HepG2 (cell line): Measurements from ENCODE around the gene CEP162. TPM values are rescaled to one million over a fixed set of nuclear protein-coding genes. Genes with fewer than 3 reads are reported as not detected.

Experiments used
- ATAC-seq: fragments of 200-7000 bp; cut with Tn5 transposase; 3 replicates; pipeline ENCODE4 v1.9.1; 2020; ENCODE audit warnings: mild to moderate bottlenecking, moderate library complexity
- BruUV-seq: library from RNA; stranded (reverse); fragments of 400-500 nt; replicated peaks from 2 replicates; lab custom pipeline; 2021; lab: Mats Ljungman, UMichigan
- CTCF ChIA-PET: fragments of 300-600 bp; formaldehyde crosslinking; extraction: SDS; loops from one replicate; lab custom pipeline; 2021; ENCODE audit warnings: low total read pairs, inconsistent platforms, low intra/inter-chr PET ratio; lab: Yijun Ruan, JAX
- POLR2A ChIA-PET: fragments of 350-600 bp; sonication (Branson Sonifier 250); formaldehyde crosslinking; loops from one replicate; lab custom pipeline; 2020; ENCODE audit warnings: antibody characterized with exemption, inconsistent platforms; lab: Yijun Ruan, JAX
- DNase-seq: peaks from one replicate; pipeline ENCODE4 v3.0.0-alpha.2; 2015; ENCODE audit warnings: low spot score
- FAIRE-seq: peaks from 3 replicates; lab custom pipeline; 2011; peaks lifted over from hg19 to GRCh38; lab: Jason Lieb, UNC
- H2AFZ ChIP-seq: one replicate; pipeline ENCODE4 v1.6.1; 2011; ENCODE audit warnings: low read length, inconsistent platforms
- H3K27ac ChIP-seq: fragments of 300-600 bp; 3 replicates; pipeline ENCODE4 v1.8.0; 2011; ENCODE audit warnings: mixed run types, mild to moderate bottlenecking, mixed read lengths, low read length, inconsistent platforms; ENCODE audit not compliant: insufficient read depth; ENCODE audit errors: extremely low read length
- H3K27me3 ChIP-seq, 2 experiments: fragments of 200-600 bp in 1 of 2; 2 replicates in 1 of 2; 3 replicates in 1 of 2; pipeline versions ENCODE4 v1.6.0 to v1.8.0; 2011; ENCODE audit warnings: low read length in 2 of 2, mild to moderate bottlenecking in 2 of 2, moderate library complexity in 2 of 2, inconsistent platforms in 1 of 2; ENCODE audit not compliant: insufficient read depth in 2 of 2, control insufficient read depth in 1 of 2
- H3K36me3 ChIP-seq, 2 experiments: fragments of 200-600 bp in 1 of 2; replicated peaks in 1 of 2; 2 replicates in 1 of 2; 3 replicates in 1 of 2; pipeline versions ENCODE4 v1.5.1 to v1.8.0; 2011; ENCODE audit warnings: low read length in 2 of 2, inconsistent platforms in 1 of 2; ENCODE audit not compliant: insufficient read depth in 2 of 2, control insufficient read depth in 1 of 2
- H3K4me1 ChIP-seq: 2 replicates; pipeline ENCODE4 v1.5.1; 2012; ENCODE audit warnings: low read length, inconsistent platforms; ENCODE audit not compliant: insufficient read depth
- H3K4me2 ChIP-seq: 2 replicates; pipeline ENCODE4 v1.6.0; 2011; ENCODE audit warnings: low read depth, low read length, inconsistent platforms
- H3K4me3 ChIP-seq, 3 experiments: fragments of 200-600 bp in 1 of 3; sonication (generic), shearing (Covaris generic) in 1 of 3; replicated peaks in 1 of 3; 2 replicates each; pipeline ENCODE4 v1.5.1; 2011 to 2016; ENCODE audit warnings: low read length in 3 of 3, inconsistent platforms in 2 of 3, low read depth in 2 of 3, mild to moderate bottlenecking in 2 of 3, control low read depth in 1 of 3, mixed read lengths in 1 of 3; ENCODE audit not compliant: insufficient read depth in 1 of 3
- H3K79me2 ChIP-seq: one replicate; pipeline ENCODE4 v1.6.1; 2011; ENCODE audit warnings: low read length, inconsistent platforms; ENCODE audit not compliant: insufficient read depth
- H3K9ac ChIP-seq: 2 replicates; pipeline ENCODE4 v1.6.0; 2011; ENCODE audit warnings: mild to moderate bottlenecking, low read depth, low read length, inconsistent platforms; ENCODE audit not compliant: insufficient read depth
- H3K9me3 ChIP-seq: 2 replicates; pipeline ENCODE4 v1.5.1; 2012; ENCODE audit warnings: mild to moderate bottlenecking, low read length
- H4K20me1 ChIP-seq: 2 replicates; pipeline ENCODE4 v1.6.0; 2011; ENCODE audit warnings: inconsistent platforms, mild to moderate bottlenecking, low read length, moderate library complexity; ENCODE audit not compliant: insufficient read depth
- ESRRA ChIP-seq: sonication (generic); formaldehyde crosslinking; IDR thresholded peaks from 2 replicates; pipeline ENCODE4 v1.5.1; 2020; ENCODE audit warnings: mild to moderate bottlenecking, low read depth, missing genetic modification reagents
- GLI4 ChIP-seq: sonication (generic); formaldehyde crosslinking; IDR thresholded peaks from 2 replicates; pipeline ENCODE4 v1.5.1; 2020; ENCODE audit warnings: missing genetic modification reagents, mild to moderate bottlenecking, moderate library complexity, borderline replicate concordance
- GTF3A ChIP-seq: sonication (generic); formaldehyde crosslinking; conservative IDR thresholded peaks from 2 replicates; pipeline ENCODE4 v1.4.0; 2020; ENCODE audit warnings: mild to moderate bottlenecking, missing genetic modification reagents
- KDM6A ChIP-seq: IDR thresholded peaks from 2 replicates; pipeline ENCODE4 v1.6.1; 2016; ENCODE audit warnings: low read depth
- PHF20 ChIP-seq: sonication (generic); formaldehyde crosslinking; IDR thresholded peaks from 2 replicates; pipeline ENCODE4 v1.5.0; 2020; ENCODE audit warnings: mild to moderate bottlenecking, missing genetic modification reagents
- ZNF143 ChIP-seq: sonication (generic); formaldehyde crosslinking; IDR thresholded peaks from 2 replicates; pipeline ENCODE4 v1.4.0; 2020; ENCODE audit warnings: missing genetic modification reagents
- ZNF724P ChIP-seq: sonication (generic); formaldehyde crosslinking; IDR thresholded peaks from 2 replicates; pipeline ENCODE4 v1.8.0; 2022; ENCODE audit warnings: missing genetic modification reagents, borderline replicate concordance
- WGBS: methylation state at CpG from one replicate; pipeline ENCODE4 v1.1.6; 2017; ENCODE audit warnings: low lambda C conversion rate; 5-methylcytosine and 5-hydroxymethylcytosine counted together
- in situ Hi-C: cut with HindIII; loops from 2 replicates; pipeline ENCODE4 v1.10.0; 2017; ENCODE audit warnings: low pct_unique_long_range_greater_than_20kb; ENCODE audit not compliant: extremely low pct_ligation_motif_present
- intact Hi-C: fragments of 100-400 bp; cut with micrococcal nuclease; formaldehyde crosslinking; loops from one replicate; pipeline ENCODE4 v1.10.0; 2022; ENCODE audit not compliant: unreplicated experiment
- polyA plus RNA-seq, 8 experiments: library from polyadenylated mRNA; depleted of rRNA in 3 of 8; stranded (reverse) in 7 of 8; unstranded in 1 of 8; fragments of >200 nt; fragmentation: Illumina TruSeq in 4 of 8; extraction: Trizol in 4 of 8; gene quantifications; 2 replicates each; pipeline versions ENCODE4 v1.2.1 to v1.2.3, GENCODE V29; 2011 to 2016; ENCODE audit warnings: low read depth in 4 of 8, missing spikeins in 1 of 8, mixed read lengths in 1 of 8; ENCODE audit not compliant: insufficient read depth in 1 of 8
- total RNA-seq, 5 experiments: library from RNA; depleted of rRNA; stranded (reverse); fragments of >200 nt; fragmentation: Illumina TruSeq; extraction: Trizol; gene quantifications; 2 replicates each; pipeline ENCODE4 v1.2.3, GENCODE V29; 2016; ENCODE audit warnings: low read depth in 1 of 5
- TF ChIP-seq, protein P1 (sequence below): sonication (generic); formaldehyde crosslinking; IDR thresholded peaks from 2 replicates; pipeline ENCODE4 v1.4.0; 2020; ENCODE audit warnings: low read depth, mild to moderate bottlenecking, missing genetic modification reagents
- TF ChIP-seq, protein P2 (sequence below): sonication (generic); formaldehyde crosslinking; IDR thresholded peaks from 2 replicates; pipeline ENCODE4 v1.8.1; 2023; ENCODE audit warnings: mild to moderate bottlenecking, missing genetic modification reagents
- TF ChIP-seq, protein P3 (sequence below): sonication (generic); formaldehyde crosslinking; IDR thresholded peaks from 2 replicates; pipeline ENCODE4 v1.5.0; 2020; ENCODE audit warnings: missing genetic modification reagents
- TF ChIP-seq, protein P4 (sequence below): sonication (generic); formaldehyde crosslinking; IDR thresholded peaks from 2 replicates; pipeline ENCODE4 v1.8.1; 2023; ENCODE audit warnings: mild to moderate bottlenecking, moderate library complexity, missing genetic modification reagents

Gene CEP162
- total and polyA plus RNA-seq, 2 of the 13 experiments (the other 11 are each of a cell fraction or from before 2014, with no cell fraction given) = 0.50 to 7.9 TPM

DNA sequence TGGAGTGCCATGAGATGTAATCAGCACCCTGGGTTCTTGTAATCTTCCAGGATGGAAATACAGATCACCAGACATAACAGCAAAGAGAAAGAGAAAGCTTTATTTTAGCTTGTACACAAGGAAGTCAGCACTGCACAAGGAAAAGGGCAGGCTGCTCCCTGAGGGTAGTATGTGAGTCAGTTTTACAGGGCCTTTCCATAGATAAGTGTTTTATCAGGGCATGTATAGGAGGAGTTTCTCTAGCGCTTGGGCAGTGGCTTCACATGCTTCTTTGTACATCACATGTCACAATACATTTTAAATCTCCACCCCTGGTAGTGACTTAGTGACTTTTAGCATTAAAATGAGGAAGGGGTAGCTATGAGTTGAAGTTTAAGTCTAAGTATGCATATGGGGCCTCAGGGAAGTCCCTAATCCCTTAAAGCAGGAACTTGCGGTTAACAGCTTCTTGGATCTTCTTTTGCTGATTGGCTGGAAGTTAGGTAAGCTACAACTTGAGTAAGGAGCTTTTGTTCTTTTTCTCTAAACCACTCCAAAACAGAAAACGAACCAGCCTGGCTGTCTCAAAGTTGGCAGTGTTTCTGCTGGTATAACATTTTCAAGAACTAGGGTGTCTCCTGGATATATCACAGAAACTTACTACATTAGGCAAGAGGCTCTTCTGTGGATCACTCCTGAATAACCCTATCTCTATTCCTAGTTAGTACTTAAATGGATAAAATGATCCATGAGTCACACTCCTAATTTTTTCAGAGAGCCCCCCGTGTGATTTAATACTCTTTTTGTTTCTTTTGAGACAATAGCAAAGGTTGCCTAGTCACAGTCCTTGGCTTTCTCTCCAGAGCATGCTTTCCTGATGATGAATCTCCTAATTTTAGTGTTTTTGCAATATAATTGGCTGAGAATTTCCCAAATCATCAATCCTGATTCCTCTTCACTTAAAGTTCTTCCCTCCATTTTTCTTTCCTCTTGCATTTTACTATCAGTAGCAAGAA, 133.7 kb downstream of the CEP162 start:
- WGBS = 41% methylated on average over 4 of the region's 4 CpGs
- no peak overlapping the region for H3K27ac ChIP-seq

DNA sequence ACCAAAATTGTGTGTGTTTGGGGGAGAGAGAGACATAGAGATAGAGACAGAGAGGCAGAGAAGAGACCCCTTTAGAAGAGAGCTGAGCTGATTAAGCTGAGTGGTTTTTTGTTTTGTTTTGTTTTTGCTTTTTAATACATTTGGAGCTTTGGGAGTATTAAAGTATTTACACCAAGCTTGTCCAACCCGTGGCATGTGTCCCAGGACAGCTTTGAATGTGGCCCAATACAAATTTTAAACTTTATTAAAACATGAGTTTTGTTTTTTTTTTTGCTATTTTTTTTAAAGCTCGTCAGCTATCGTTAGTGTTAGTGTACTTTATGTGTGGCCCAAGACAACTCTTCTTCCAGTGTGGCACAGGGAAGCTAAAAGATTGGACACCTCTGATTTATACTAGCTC, 137.9 kb downstream of the CEP162 start:
- Histone ChIP-seq H3K4me2 (no peak overlapping the region), H2AFZ (no peak overlapping the region), H3K9me3 (no peaks in the 10 kb centered on the region), H3K27ac (no peak overlapping the region), H3K79me2 (no peaks in the 10 kb centered on the region), H3K4me1 (peaks cover 21% of the 10 kb centered on the region), H3K4me3 (no peak overlapping the region), H3K9ac (no peak overlapping the region), H3K27me3 (no peaks in the 10 kb centered on the region), H4K20me1 (no peaks in the 10 kb centered on the region), H3K36me3 (no peaks in the 10 kb centered on the region)
- POLR2A ChIA-PET = no interaction called here
- ATAC-seq (no peak), DNase-seq (no peak), FAIRE-seq (no peak)
- CTCF ChIA-PET = no interaction called here
- intact Hi-C loops = no loop called here
- 3% methylated on average over 3 of the region's 3 CpGs for WGBS
- no TSS peak for BruUV-seq
- in situ Hi-C loops = no loop called here
- no peak for TF ChIP-seq ZNF724P
- no peak for TF ChIP-seq ESRRA (CRISPR knock-in tag)
- TF ChIP-seq, protein P1, sequence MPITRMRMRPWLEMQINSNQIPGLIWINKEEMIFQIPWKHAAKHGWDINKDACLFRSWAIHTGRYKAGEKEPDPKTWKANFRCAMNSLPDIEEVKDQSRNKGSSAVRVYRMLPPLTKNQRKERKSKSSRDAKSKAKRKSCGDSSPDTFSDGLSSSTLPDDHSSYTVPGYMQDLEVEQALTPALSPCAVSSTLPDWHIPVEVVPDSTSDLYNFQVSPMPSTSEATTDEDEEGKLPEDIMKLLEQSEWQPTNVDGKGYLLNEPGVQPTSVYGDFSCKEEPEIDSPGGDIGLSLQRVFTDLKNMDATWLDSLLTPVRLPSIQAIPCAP = no peak
- TF ChIP-seq GTF3A (CRISPR knock-in tag) = no peak
- no peak for TF ChIP-seq PHF20 (CRISPR knock-in tag)
- TF ChIP-seq, protein P2, sequence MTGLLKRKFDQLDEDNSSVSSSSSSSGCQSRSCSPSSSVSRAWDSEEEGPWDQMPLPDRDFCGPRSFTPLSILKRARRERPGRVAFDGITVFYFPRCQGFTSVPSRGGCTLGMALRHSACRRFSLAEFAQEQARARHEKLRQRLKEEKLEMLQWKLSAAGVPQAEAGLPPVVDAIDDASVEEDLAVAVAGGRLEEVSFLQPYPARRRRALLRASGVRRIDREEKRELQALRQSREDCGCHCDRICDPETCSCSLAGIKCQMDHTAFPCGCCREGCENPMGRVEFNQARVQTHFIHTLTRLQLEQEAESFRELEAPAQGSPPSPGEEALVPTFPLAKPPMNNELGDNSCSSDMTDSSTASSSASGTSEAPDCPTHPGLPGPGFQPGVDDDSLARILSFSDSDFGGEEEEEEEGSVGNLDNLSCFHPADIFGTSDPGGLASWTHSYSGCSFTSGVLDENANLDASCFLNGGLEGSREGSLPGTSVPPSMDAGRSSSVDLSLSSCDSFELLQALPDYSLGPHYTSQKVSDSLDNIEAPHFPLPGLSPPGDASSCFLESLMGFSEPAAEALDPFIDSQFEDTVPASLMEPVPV = no peak
- TF ChIP-seq, protein P3, sequence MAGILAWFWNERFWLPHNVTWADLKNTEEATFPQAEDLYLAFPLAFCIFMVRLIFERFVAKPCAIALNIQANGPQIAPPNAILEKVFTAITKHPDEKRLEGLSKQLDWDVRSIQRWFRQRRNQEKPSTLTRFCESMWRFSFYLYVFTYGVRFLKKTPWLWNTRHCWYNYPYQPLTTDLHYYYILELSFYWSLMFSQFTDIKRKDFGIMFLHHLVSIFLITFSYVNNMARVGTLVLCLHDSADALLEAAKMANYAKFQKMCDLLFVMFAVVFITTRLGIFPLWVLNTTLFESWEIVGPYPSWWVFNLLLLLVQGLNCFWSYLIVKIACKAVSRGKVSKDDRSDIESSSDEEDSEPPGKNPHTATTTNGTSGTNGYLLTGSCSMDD (CRISPR knock-in tag) = no peak
- TF ChIP-seq, protein P4, sequence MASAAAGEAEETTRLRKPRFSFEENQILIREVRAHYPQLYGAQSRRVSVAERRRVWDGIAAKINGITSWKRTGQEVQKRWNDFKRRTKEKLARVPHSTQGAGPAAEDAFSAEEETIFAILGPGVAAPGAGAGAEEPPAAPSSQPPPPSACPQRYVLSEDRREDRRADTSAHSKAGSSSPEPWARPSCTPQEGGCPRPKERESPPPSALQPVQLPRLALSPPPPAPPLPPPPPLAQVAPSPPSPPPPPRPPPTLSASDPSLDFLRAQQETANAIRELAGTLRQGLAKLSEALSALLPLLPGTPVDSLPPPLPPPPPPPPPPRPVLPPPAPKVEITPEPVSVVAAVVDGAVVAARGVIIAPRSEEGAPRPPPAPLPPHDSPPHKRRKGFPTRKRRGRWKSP (CRISPR knock-in tag) = no peak

More for the DNA sequence above, 133.7 kb downstream of the CEP162 start:
- in situ Hi-C loops = no loop called here
- no peak for FAIRE-seq
- peaks cover 26% of the 10 kb centered on the region for H3K4me1 ChIP-seq
- H2AFZ ChIP-seq = no peak overlapping the region
- H4K20me1 ChIP-seq = no peaks in the 10 kb centered on the region
- H3K36me3 ChIP-seq = no peaks in the 10 kb centered on the region
- no TSS peak for BruUV-seq
- intact Hi-C loops = no loop called here
- TF ChIP-seq ZNF143 (CRISPR knock-in tag) (no peak), GLI4 (no peak), KDM6A (CRISPR knock-in tag) (no peak)
- POLR2A ChIA-PET = no interaction called here
- no peaks in the 10 kb centered on the region for H3K79me2 ChIP-seq
- H3K4me3 ChIP-seq = no peak overlapping the region
- CTCF ChIA-PET = no interaction called here
- no peak overlapping the region for H3K9ac ChIP-seq
- DNase-seq = no peak
- no peaks in the 10 kb centered on the region for H3K9me3 ChIP-seq
- no peaks in the 10 kb centered on the region for H3K27me3 ChIP-seq
- ATAC-seq = no peak
- no peak overlapping the region for H3K4me2 ChIP-seq
